Activated naive CD8-positive, alpha-beta T cell treated with anti-CD3 and anti-CD28 coated beads, Interleukin-2, amount 50 U/mL, for 24 hours (primary cell): ENCODE results near the gene ZNF93.
"Not testable (repeated sequence)": the region's sequence is repeated elsewhere in the genome, so short reads cannot be mapped to it uniquely, and the experiment has no call there.

ENCODE experiments used
- ATAC-seq: fragments of 150-1000 bp; cut with Tn5 transposase; one replicate; pipeline ENCODE4 v1.10.0; 2021
- DNase-seq: peaks from one replicate; pipeline ENCODE4 v3.0.0; 2021
- H3K27ac Mint-ChIP-seq: one replicate; pipeline ENCODE4 v1.8.0; 2021; ENCODE audit warnings: mild to moderate bottlenecking, mixed read lengths
- H3K27me3 Mint-ChIP-seq: one replicate; pipeline ENCODE4 v1.8.0; 2021; ENCODE audit warnings: mixed read lengths
- H3K36me3 Mint-ChIP-seq: one replicate; pipeline ENCODE4 v1.8.0; 2021; ENCODE audit warnings: low read depth, mixed read lengths
- H3K4me1 Mint-ChIP-seq: one replicate; pipeline ENCODE4 v1.8.0; 2021; ENCODE audit warnings: mixed read lengths
- H3K4me3 Mint-ChIP-seq: one replicate; pipeline ENCODE4 v1.8.0; 2021; ENCODE audit warnings: mild to moderate bottlenecking, moderate library complexity, mixed read lengths
- H3K9me3 Mint-ChIP-seq: one replicate; pipeline ENCODE4 v1.8.0; 2021; ENCODE audit warnings: mixed read lengths

ZNF93 gene

GRCh38 chr19:19959151-19959799 lies 58.5 kb downstream of the ZNF93 start:
- not testable (repeated sequence) for H3K9me3 Mint-ChIP-seq, H3K4me3 Mint-ChIP-seq, ATAC-seq, H3K27me3 Mint-ChIP-seq, H3K36me3 Mint-ChIP-seq, H3K27ac Mint-ChIP-seq, H3K4me1 Mint-ChIP-seq
- peak; percentile 75 for DNase-seq

- Mint-ChIP-seq H3K4me3 (no peak overlapping the region), H3K36me3 (peaks cover 7% of the 10 kb centered on the region)
Measured at GRCh38 chr19:19964416-19964815, 63.7 kb downstream of the ZNF93 start.

GRCh38 chr19:19966126-19966525 lies 65.4 kb downstream of the ZNF93 start:
- not testable (repeated sequence) for H3K27me3 Mint-ChIP-seq, H3K27ac Mint-ChIP-seq, H3K36me3 Mint-ChIP-seq, DNase-seq, H3K4me3 Mint-ChIP-seq, ATAC-seq, H3K4me1 Mint-ChIP-seq
- H3K9me3 Mint-ChIP-seq: peaks cover 34% of the 10 kb centered on the region

More at GRCh38 chr19:19964416-19964815, 63.7 kb downstream of the ZNF93 start:
- Mint-ChIP-seq H3K27ac (no peak overlapping the region), H3K4me1 (no peaks in the 10 kb centered on the region), H3K9me3 (peaks cover 27% of the 10 kb centered on the region), H3K27me3 (no peaks in the 10 kb centered on the region)
- DNase-seq: no peak
- ATAC-seq: no peak

- Mint-ChIP-seq H3K4me1 (no peaks in the 10 kb centered on the region), H3K27me3 (no peaks in the 10 kb centered on the region), H3K36me3 (peaks cover 7% of the 10 kb centered on the region), H3K9me3 (peaks cover 34% of the 10 kb centered on the region), H3K27ac (no peak overlapping the region), H3K4me3 (no peak overlapping the region)
- DNase-seq: no peak
- ATAC-seq: no peak
Measured at GRCh38 chr19:19966862-19967261, 66.1 kb downstream of the ZNF93 start.
